HL-60 (cell line): ENCODE data around the gene TMEM151A.
A peak's percentile ranks its signal among the peaks of the same experiment; 100 is the strongest.

Experiments used
- DNase-seq, 2 experiments: peaks; one replicate each; pipeline ENCODE4 v3.0.0-alpha.2; 2010 to 2020; ENCODE audit warnings: low read depth in 1 of 2, low spot score in 1 of 2
- H3K27ac ChIP-seq: fragments of 250-450 bp; sonication (Bioruptor Pico); replicated peaks from 2 replicates; pipeline ENCODE4 v1.5.1; 2020; ENCODE audit warnings: mild to moderate bottlenecking, moderate library complexity
- H3K27me3 ChIP-seq: fragments of 250-450 bp; sonication (Bioruptor Pico); 2 replicates; pipeline ENCODE4 v1.5.1; 2021; ENCODE audit warnings: mild to moderate bottlenecking, moderate library complexity; ENCODE audit not compliant: insufficient read depth, poor library complexity, severe bottlenecking
- H3K4me3 ChIP-seq: replicated peaks from 2 replicates; pipeline ENCODE4 v1.5.1; 2011; ENCODE audit warnings: mild to moderate bottlenecking, control low read depth, low read length; ENCODE audit not compliant: insufficient read depth
- CTCF ChIP-seq: IDR thresholded peaks from one replicate; pipeline ENCODE4 v1.5.1; 2011; ENCODE audit warnings: low read length, control low read depth, inconsistent platforms; ENCODE audit not compliant: insufficient read depth
- GABPA ChIP-seq: IDR thresholded peaks from 2 replicates; pipeline ENCODE4 v1.6.1; 2012; ENCODE audit warnings: low read depth
- POLR2AphosphoS5 ChIP-seq: IDR thresholded peaks from 2 replicates; pipeline ENCODE4 v1.6.1; 2012; ENCODE audit warnings: low read depth
- REST ChIP-seq: IDR thresholded peaks from 2 replicates; pipeline ENCODE4 v1.6.1; 2012; ENCODE audit warnings: low read depth; ENCODE audit not compliant: insufficient replicate concordance
- SPI1 ChIP-seq: IDR thresholded peaks from 2 replicates; pipeline ENCODE4 v1.6.1; 2012; ENCODE audit warnings: low read depth, mild to moderate bottlenecking, borderline replicate concordance

Gene TMEM151A

GRCh38 chr11:66277471-66278362 lies 14.0 kb upstream of the TMEM151A start, which contains the start of gene CNIH2:
CNIH2 (plus strand) TSS chr11:66278175; CDS start chr11:66278457, 282 bp downstream.
- H3K27ac ChIP-seq, result no peak within 1 kb of the TSS
- TF ChIP-seq POLR2AphosphoS5 (no peak), CTCF (no peak), GABPA (no peak), REST (no peak), SPI1 (no peak)
- H3K4me3 ChIP-seq, result no peak within 1 kb of the TSS; the same call in 1 of the 2 replicates
- DNase-seq, result peak in 1 of 2 experiments; percentile 25
- no peaks in the 10 kb centered on the region for H3K27me3 ChIP-seq

- H3K4me3 ChIP-seq, result no peak overlapping the region
Measured at GRCh38 chr11:66278363-66279091, 13.2 kb upstream of the TMEM151A start.

More at GRCh38 chr11:66278363-66279091, 13.2 kb upstream of the TMEM151A start:
- TF ChIP-seq REST, result no peak
- TF ChIP-seq SPI1, result no peak
- no peak for TF ChIP-seq GABPA
- no peak for TF ChIP-seq CTCF
- no peak for TF ChIP-seq POLR2AphosphoS5
- no peak overlapping the region for H3K27ac ChIP-seq
- DNase-seq, result no peak
- H3K27me3 ChIP-seq, result no peaks in the 10 kb centered on the region
